HepG2 (cell line): Measurements from ENCODE around the gene MYADML2. TPM values are rescaled to one million over a fixed set of nuclear protein-coding genes. Genes with fewer than 3 reads are reported as not detected.

ENCODE experiments used
- ATAC-seq: fragments of 200-7000 bp; cut with Tn5 transposase; 3 replicates; pipeline ENCODE4 v1.9.1; 2020; ENCODE audit warnings: mild to moderate bottlenecking, moderate library complexity
- Bru-seq: library from RNA; stranded (reverse); fragments of 400-500 nt; gene quantifications from one replicate; lab custom pipeline; 2021; lab: Mats Ljungman, UMichigan
- BruChase-seq, 2 experiments: library from RNA; stranded (reverse); fragments of 400-500 nt; gene quantifications; one replicate each; lab custom pipeline; 2021; lab: Mats Ljungman, UMichigan
- BruUV-seq: library from RNA; stranded (reverse); fragments of 400-500 nt; replicated peaks from 2 replicates; lab custom pipeline; 2021; lab: Mats Ljungman, UMichigan
- CTCF ChIA-PET: fragments of 300-600 bp; formaldehyde crosslinking; extraction: SDS; loops from one replicate; lab custom pipeline; 2021; ENCODE audit warnings: low total read pairs, inconsistent platforms, low intra/inter-chr PET ratio; lab: Yijun Ruan, JAX
- POLR2A ChIA-PET: fragments of 350-600 bp; sonication (Branson Sonifier 250); formaldehyde crosslinking; loops from one replicate; lab custom pipeline; 2020; ENCODE audit warnings: antibody characterized with exemption, inconsistent platforms; lab: Yijun Ruan, JAX
- DNase-seq: peaks from one replicate; pipeline ENCODE4 v3.0.0-alpha.2; 2015; ENCODE audit warnings: low spot score
- FAIRE-seq: peaks from 3 replicates; lab custom pipeline; 2011; peaks lifted over from hg19 to GRCh38; lab: Jason Lieb, UNC
- H2AFZ ChIP-seq: one replicate; pipeline ENCODE4 v1.6.1; 2011; ENCODE audit warnings: low read length, inconsistent platforms
- H3K27ac ChIP-seq: fragments of 300-600 bp; 3 replicates; pipeline ENCODE4 v1.8.0; 2011; ENCODE audit warnings: mixed run types, mild to moderate bottlenecking, mixed read lengths, low read length, inconsistent platforms; ENCODE audit not compliant: insufficient read depth; ENCODE audit errors: extremely low read length
- H3K27me3 ChIP-seq, 2 experiments: fragments of 200-600 bp in 1 of 2; 2 replicates in 1 of 2; 3 replicates in 1 of 2; pipeline versions ENCODE4 v1.6.0 to v1.8.0; 2011; ENCODE audit warnings: low read length in 2 of 2, mild to moderate bottlenecking in 2 of 2, moderate library complexity in 2 of 2, inconsistent platforms in 1 of 2; ENCODE audit not compliant: insufficient read depth in 2 of 2, control insufficient read depth in 1 of 2
- H3K36me3 ChIP-seq, 2 experiments: fragments of 200-600 bp in 1 of 2; replicated peaks in 1 of 2; 2 replicates in 1 of 2; 3 replicates in 1 of 2; pipeline versions ENCODE4 v1.5.1 to v1.8.0; 2011; ENCODE audit warnings: low read length in 2 of 2, inconsistent platforms in 1 of 2; ENCODE audit not compliant: insufficient read depth in 2 of 2, control insufficient read depth in 1 of 2
- H3K4me1 ChIP-seq: 2 replicates; pipeline ENCODE4 v1.5.1; 2012; ENCODE audit warnings: low read length, inconsistent platforms; ENCODE audit not compliant: insufficient read depth
- H3K4me2 ChIP-seq: 2 replicates; pipeline ENCODE4 v1.6.0; 2011; ENCODE audit warnings: low read depth, low read length, inconsistent platforms
- H3K4me3 ChIP-seq, 3 experiments: fragments of 200-600 bp in 1 of 3; sonication (generic), shearing (Covaris generic) in 1 of 3; replicated peaks in 1 of 3; 2 replicates each; pipeline ENCODE4 v1.5.1; 2011 to 2016; ENCODE audit warnings: low read length in 3 of 3, inconsistent platforms in 2 of 3, low read depth in 2 of 3, mild to moderate bottlenecking in 2 of 3, control low read depth in 1 of 3, mixed read lengths in 1 of 3; ENCODE audit not compliant: insufficient read depth in 1 of 3
- H3K79me2 ChIP-seq: one replicate; pipeline ENCODE4 v1.6.1; 2011; ENCODE audit warnings: low read length, inconsistent platforms; ENCODE audit not compliant: insufficient read depth
- H3K9ac ChIP-seq: 2 replicates; pipeline ENCODE4 v1.6.0; 2011; ENCODE audit warnings: mild to moderate bottlenecking, low read depth, low read length, inconsistent platforms; ENCODE audit not compliant: insufficient read depth
- H3K9me3 ChIP-seq: 2 replicates; pipeline ENCODE4 v1.5.1; 2012; ENCODE audit warnings: mild to moderate bottlenecking, low read length
- H4K20me1 ChIP-seq: 2 replicates; pipeline ENCODE4 v1.6.0; 2011; ENCODE audit warnings: inconsistent platforms, mild to moderate bottlenecking, low read length, moderate library complexity; ENCODE audit not compliant: insufficient read depth
- CHCHD3 ChIP-seq: sonication (generic); formaldehyde crosslinking; IDR thresholded peaks from 2 replicates; pipeline ENCODE4 v1.8.0; 2022; ENCODE audit warnings: mild to moderate bottlenecking, missing genetic modification reagents, moderate library complexity
- KAT8 ChIP-seq: IDR thresholded peaks from 2 replicates; pipeline ENCODE4 v1.6.1; 2016; ENCODE audit warnings: missing genetic modification reagents, missing compliant biosample characterization
- PRDM10 ChIP-seq: sonication (generic); formaldehyde crosslinking; IDR thresholded peaks from 2 replicates; pipeline ENCODE4 v1.4.0; 2020; ENCODE audit warnings: low read depth, missing genetic modification reagents
- SALL1 ChIP-seq: sonication (generic); formaldehyde crosslinking; IDR thresholded peaks from 2 replicates; pipeline ENCODE4 v1.8.0; 2022; ENCODE audit warnings: mild to moderate bottlenecking, missing genetic modification reagents
- SMARCE1 ChIP-seq: fragments of 450-650 bp; IDR thresholded peaks from 2 replicates; pipeline ENCODE4 v1.6.1; 2017; ENCODE audit warnings: borderline replicate concordance
- SSRP1 ChIP-seq: IDR thresholded peaks from 2 replicates; pipeline ENCODE4 v1.6.1; 2016; ENCODE audit warnings: control low read depth
- TBL1XR1 ChIP-seq: fragments of 150-350 bp; IDR thresholded peaks from 2 replicates; pipeline ENCODE4 v1.6.1; 2014; ENCODE audit warnings: borderline replicate concordance, low read length; ENCODE audit not compliant: partially characterized antibody
- ZNF329 ChIP-seq: sonication (generic); formaldehyde crosslinking; IDR thresholded peaks from 2 replicates; pipeline ENCODE4 v1.9.0; 2021; ENCODE audit warnings: low read depth, mild to moderate bottlenecking, missing genetic modification reagents
- ZNF431 ChIP-seq: sonication (generic); formaldehyde crosslinking; IDR thresholded peaks from 2 replicates; pipeline ENCODE4 v1.9.0; 2022; ENCODE audit warnings: missing genetic modification reagents, low read depth, mild to moderate bottlenecking, borderline replicate concordance
- ZNF839 ChIP-seq: sonication (generic); formaldehyde crosslinking; IDR thresholded peaks from 2 replicates; pipeline ENCODE4 v1.4.0; 2020; ENCODE audit warnings: missing genetic modification reagents, mild to moderate bottlenecking, borderline replicate concordance
- WGBS: methylation state at CpG from one replicate; pipeline ENCODE4 v1.1.6; 2017; ENCODE audit warnings: low lambda C conversion rate; 5-methylcytosine and 5-hydroxymethylcytosine counted together
- in situ Hi-C: cut with HindIII; loops from 2 replicates; pipeline ENCODE4 v1.10.0; 2017; ENCODE audit warnings: low pct_unique_long_range_greater_than_20kb; ENCODE audit not compliant: extremely low pct_ligation_motif_present
- intact Hi-C: fragments of 100-400 bp; cut with micrococcal nuclease; formaldehyde crosslinking; loops from one replicate; pipeline ENCODE4 v1.10.0; 2022; ENCODE audit not compliant: unreplicated experiment
- long read RNA-seq, 2 experiments: library from RNA in 1 of 2; library from polyadenylated mRNA in 1 of 2; stranded (forward) in 1 of 2; unstranded in 1 of 2; transcript quantifications; one replicate each; pipeline ENCODE4 v2.0.0, GENCODE V29; 2019 to 2022
- polyA minus RNA-seq, 3 experiments: library from RNA; depleted of rRNA, polyadenylated mRNA; stranded (reverse); fragments of >200 nt; gene quantifications; 2 replicates each; pipeline ENCODE4 v1.2.3, GENCODE V29; 2011; ENCODE audit warnings: low replicate concordance in 1 of 3
- polyA plus RNA-seq, 8 experiments: library from polyadenylated mRNA; depleted of rRNA in 3 of 8; stranded (reverse) in 7 of 8; unstranded in 1 of 8; fragments of >200 nt; fragmentation: Illumina TruSeq in 4 of 8; extraction: Trizol in 4 of 8; gene quantifications; 2 replicates each; pipeline versions ENCODE4 v1.2.1 to v1.2.3, GENCODE V29; 2011 to 2016; ENCODE audit warnings: low read depth in 4 of 8, missing spikeins in 1 of 8, mixed read lengths in 1 of 8; ENCODE audit not compliant: insufficient read depth in 1 of 8
- total RNA-seq, 5 experiments: library from RNA; depleted of rRNA; stranded (reverse); fragments of >200 nt; fragmentation: Illumina TruSeq; extraction: Trizol; gene quantifications; 2 replicates each; pipeline ENCODE4 v1.2.3, GENCODE V29; 2016; ENCODE audit warnings: low read depth in 1 of 5
- TF ChIP-seq, protein P1 (sequence below): sonication (generic); formaldehyde crosslinking; IDR thresholded peaks from 2 replicates; pipeline ENCODE4 v1.4.0; 2020; ENCODE audit warnings: missing genetic modification reagents
- TF ChIP-seq, protein P2 (sequence below): sonication (generic); formaldehyde crosslinking; conservative IDR thresholded peaks from 2 replicates; pipeline ENCODE4 v1.5.0; 2020; ENCODE audit warnings: missing genetic modification reagents

MYADML2 gene
- not detected in 2 replicates for total RNA-seq (2016; rRNA removed; fragmentation: Illumina TruSeq; extraction: Trizol)
- total RNA-seq (2016; cell fraction: cytosol; rRNA removed; fragmentation: Illumina TruSeq; extraction: Trizol; ENCODE audit: low read depth), result not detected in 2 replicates
- total RNA-seq (2016; cell fraction: insoluble cytoplasmic fraction; rRNA removed; fragmentation: Illumina TruSeq; extraction: Trizol), result not detected in 2 replicates
- total RNA-seq (2016; cell fraction: membrane; rRNA removed; fragmentation: Illumina TruSeq; extraction: Trizol), result not detected in 2 replicates
- total RNA-seq (2016; cell fraction: nucleus; rRNA removed; fragmentation: Illumina TruSeq; extraction: Trizol), result not detected in 2 replicates
- not detected in 2 replicates for polyA plus RNA-seq (2011; rRNA removed)
- polyA plus RNA-seq (2011; cell fraction: cytosol; rRNA removed), result not detected in 2 replicates
- polyA plus RNA-seq (2011; cell fraction: nucleus; rRNA removed), result not detected in 2 replicates
- 0.07 TPM in 1 of 2 replicates, not detected in the other for polyA plus RNA-seq (2012)
- polyA plus RNA-seq (2016; cell fraction: cytosol; fragmentation: Illumina TruSeq; extraction: Trizol; ENCODE audit: low read depth), result not detected in 2 replicates
- not detected in 2 replicates for polyA plus RNA-seq (2016; cell fraction: insoluble cytoplasmic fraction; fragmentation: Illumina TruSeq; extraction: Trizol; ENCODE audit: low read depth)
- polyA plus RNA-seq (2016; cell fraction: membrane; fragmentation: Illumina TruSeq; extraction: Trizol; ENCODE audit: low read depth), result not detected in 2 replicates
- not detected in 2 replicates for polyA plus RNA-seq (2016; cell fraction: nucleus; fragmentation: Illumina TruSeq; extraction: Trizol; ENCODE audit: insufficient read depth, low read depth)
- polyA minus RNA-seq (2011; rRNA and poly(A)+ RNA removed; ENCODE audit: low replicate concordance), result 0.05 TPM in 1 of 2 replicates, not detected in the other
- polyA minus RNA-seq (2011; cell fraction: cytosol; rRNA and poly(A)+ RNA removed), result not detected in 2 replicates
- not detected in 2 replicates for polyA minus RNA-seq (2011; cell fraction: nucleus; rRNA and poly(A)+ RNA removed)
- Bru-seq, nascent RNA, result percentile 6 among the genes with signal in this experiment
- percentile 33 among the genes with signal in this experiment for BruChase-seq, experiment 1, labeled RNA remaining after a 6-hour chase
- percentile 12 among the genes with signal in this experiment for BruChase-seq, experiment 2, labeled RNA remaining after a 2-hour chase
- long read RNA-seq, experiment 1, result 0 reads
- long read RNA-seq, experiment 2, result 0 reads

DNA sequence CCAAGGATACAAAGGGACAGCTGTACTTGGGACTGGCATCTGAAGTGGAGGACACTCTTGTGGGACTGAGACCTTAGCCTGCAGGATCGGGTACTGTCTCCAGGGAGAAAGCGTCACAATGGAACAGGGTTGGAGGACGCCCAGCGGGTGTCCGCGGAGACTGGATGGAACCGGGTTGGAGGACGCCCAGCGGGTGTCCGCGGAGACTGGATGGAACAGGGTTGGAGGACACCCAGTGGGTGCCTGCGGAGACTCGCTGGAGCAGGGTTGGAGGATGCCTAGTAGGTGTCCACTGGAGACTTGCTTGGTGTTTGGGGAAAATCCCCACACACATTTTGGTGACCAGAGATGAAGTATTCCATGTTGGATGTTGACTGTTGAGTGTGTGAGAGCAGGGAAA lies at the start of gene MYADML2:
Gene MYADML2, minus strand, starts transcription at position 45 of the 400 bp plus-strand sequence. CDS start 5,492 bp downstream, outside the sequence.
- intact Hi-C loops (no loop called here), in situ Hi-C loops (no loop called here)
- ChIA-PET CTCF (no interaction called here), POLR2A (interaction anchor here (1.1 to 1.4 kb wide), 3 partner anchors 9 to 75 kb away, joined by 3 to 4 read pairs (median 4); partner anchors contain the start of gene CENPX)
- Histone ChIP-seq H3K27ac (no peak within 1 kb of the TSS), H3K9ac (no peak within 1 kb of the TSS), H3K27me3 (0 out of 5 replicates have a peak, but pooled peaks cover 0 to 3% of the 10 kb centered on the region in 2 experiments), H3K4me3 (no peak within 1 kb of the TSS), H3K9me3 (no peaks in the 10 kb centered on the region), H2AFZ (no peak within 1 kb of the TSS), H3K36me3 (no peaks in the 10 kb centered on the region), H3K79me2 (no peaks in the 10 kb centered on the region), H3K4me1 (peaks cover 41% of the 10 kb centered on the region), H4K20me1 (no peaks in the 10 kb centered on the region), H3K4me2 (no peak within 1 kb of the TSS)
- no peak for DNase-seq
- 71% methylated on average over 12 of the region's 13 CpGs for WGBS
- BruUV-seq, result no TSS peak
- no peak for FAIRE-seq
- ATAC-seq, result no peak
- TF ChIP-seq SSRP1 (CRISPR knock-in tag) (0 out of 2 replicates have a peak, but pooled peaks have one; percentile 60), ZNF431 (CRISPR knock-in tag) (no peak), KAT8 (CRISPR knock-in tag) (no peak), PRDM10 (CRISPR knock-in tag) (no peak), ZNF839 (CRISPR knock-in tag) (no peak), SMARCE1 (no peak), TBL1XR1 (no peak), SALL1 (CRISPR knock-in tag) (no peak), ZNF329 (CRISPR knock-in tag) (no peak), CHCHD3 (CRISPR knock-in tag) (no peak)
- TF ChIP-seq, protein P1, sequence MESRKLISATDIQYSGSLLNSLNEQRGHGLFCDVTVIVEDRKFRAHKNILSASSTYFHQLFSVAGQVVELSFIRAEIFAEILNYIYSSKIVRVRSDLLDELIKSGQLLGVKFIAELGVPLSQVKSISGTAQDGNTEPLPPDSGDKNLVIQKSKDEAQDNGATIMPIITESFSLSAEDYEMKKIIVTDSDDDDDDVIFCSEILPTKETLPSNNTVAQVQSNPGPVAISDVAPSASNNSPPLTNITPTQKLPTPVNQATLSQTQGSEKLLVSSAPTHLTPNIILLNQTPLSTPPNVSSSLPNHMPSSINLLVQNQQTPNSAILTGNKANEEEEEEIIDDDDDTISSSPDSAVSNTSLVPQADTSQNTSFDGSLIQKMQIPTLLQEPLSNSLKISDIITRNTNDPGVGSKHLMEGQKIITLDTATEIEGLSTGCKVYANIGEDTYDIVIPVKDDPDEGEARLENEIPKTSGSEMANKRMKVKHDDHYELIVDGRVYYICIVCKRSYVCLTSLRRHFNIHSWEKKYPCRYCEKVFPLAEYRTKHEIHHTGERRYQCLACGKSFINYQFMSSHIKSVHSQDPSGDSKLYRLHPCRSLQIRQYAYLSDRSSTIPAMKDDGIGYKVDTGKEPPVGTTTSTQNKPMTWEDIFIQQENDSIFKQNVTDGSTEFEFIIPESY (CRISPR knock-in tag), result peak; percentile 53; the same call in 1 of the 2 replicates
- TF ChIP-seq, protein P2, sequence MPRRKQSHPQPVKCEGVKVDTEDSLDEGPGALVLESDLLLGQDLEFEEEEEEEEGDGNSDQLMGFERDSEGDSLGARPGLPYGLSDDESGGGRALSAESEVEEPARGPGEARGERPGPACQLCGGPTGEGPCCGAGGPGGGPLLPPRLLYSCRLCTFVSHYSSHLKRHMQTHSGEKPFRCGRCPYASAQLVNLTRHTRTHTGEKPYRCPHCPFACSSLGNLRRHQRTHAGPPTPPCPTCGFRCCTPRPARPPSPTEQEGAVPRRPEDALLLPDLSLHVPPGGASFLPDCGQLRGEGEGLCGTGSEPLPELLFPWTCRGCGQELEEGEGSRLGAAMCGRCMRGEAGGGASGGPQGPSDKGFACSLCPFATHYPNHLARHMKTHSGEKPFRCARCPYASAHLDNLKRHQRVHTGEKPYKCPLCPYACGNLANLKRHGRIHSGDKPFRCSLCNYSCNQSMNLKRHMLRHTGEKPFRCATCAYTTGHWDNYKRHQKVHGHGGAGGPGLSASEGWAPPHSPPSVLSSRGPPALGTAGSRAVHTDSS (CRISPR knock-in tag), result no peak
